Lower leg skin (tissue), 4 donors: Measurements from ENCODE around the gene WWOX. TPM values are rescaled to one million over a fixed set of nuclear protein-coding genes. Genes with fewer than 3 reads are reported as not detected.
"Not testable (repeated sequence)": the region's sequence is repeated elsewhere in the genome, so short reads cannot be mapped to it uniquely, and the experiment has no call there.

Experiments
- DNase-seq, 2 donors: peaks; one replicate each; pipeline ENCODE4 v3.0.0-alpha.2; 2019; ENCODE audit warnings: low spot score in 2 of 2
- H3K4me3 ChIP-seq: fragments of 200-600 bp; sonication (generic); 2 replicates; pipeline ENCODE4 v1.5.1; 2017; ENCODE audit warnings: mild to moderate bottlenecking, low read depth; ENCODE audit not compliant: poor library complexity, severe bottlenecking
- POLR2A ChIP-seq, 2 donors: fragments of 450-650 bp; IDR thresholded peaks; one replicate each; pipeline ENCODE4 v1.6.1; 2016 to 2017; ENCODE audit warnings: antibody characterized with exemption in 2 of 2, mild to moderate bottlenecking in 1 of 2, moderate library complexity in 1 of 2
- WGBS, 2 donors: methylation state at CpG; one replicate each; pipeline ENCODE4 v1.1.5; 2018; 5-methylcytosine and 5-hydroxymethylcytosine counted together
- intact Hi-C: fragments of 100-400 bp; cut with DNase I; formaldehyde crosslinking; loops from one replicate; pipeline ENCODE4 v1.15.0; 2023; ENCODE audit warnings: low total_unique reads
- total RNA-seq, 4 donors: library from RNA; depleted of rRNA; stranded (reverse); fragments of >200 nt; gene quantifications; one replicate each; pipeline ENCODE4 v1.1.0, GENCODE V29; 2016
- TF ChIP-seq, protein P1 (sequence below), 3 donors: fragments of 450-650 bp; IDR thresholded peaks; one replicate each; pipeline ENCODE4 v1.5.1; 2016; ENCODE audit warnings: antibody characterized with exemption in 3 of 3, mild to moderate bottlenecking in 3 of 3, moderate library complexity in 2 of 3

Gene WWOX
- total RNA-seq, 4 donors from 2014 or later: 21.0 to 82.7 (median 36.1) TPM

DNA sequence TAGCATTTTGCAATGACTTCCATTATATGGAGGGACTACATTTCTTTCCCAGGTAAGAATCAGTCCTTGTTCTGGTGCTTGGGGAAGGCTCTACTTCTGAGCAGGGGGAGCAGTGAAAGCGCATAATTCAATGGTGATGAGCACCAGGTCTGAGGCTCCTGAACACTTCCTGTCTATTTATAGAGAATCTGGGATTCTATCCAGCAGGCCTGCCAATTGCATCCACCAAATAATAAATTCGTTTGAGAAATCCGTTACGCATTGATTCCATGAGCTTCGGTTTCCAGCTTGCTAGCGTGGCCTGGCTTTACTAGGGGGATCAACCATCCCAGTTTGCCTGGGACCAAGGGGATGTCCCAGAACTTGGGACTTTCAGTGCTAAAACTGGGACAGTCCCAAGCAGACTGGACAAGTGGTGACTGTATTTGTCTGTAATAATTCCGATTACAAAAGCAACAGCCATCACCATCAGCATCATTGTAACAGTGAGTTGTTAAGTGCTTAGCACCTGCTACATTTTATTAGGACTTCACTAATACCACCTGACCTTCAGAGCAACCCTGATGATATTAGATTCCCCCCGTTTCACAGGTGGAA is 1151.1 kb downstream of the WWOX start:
- TF ChIP-seq, protein P1, sequence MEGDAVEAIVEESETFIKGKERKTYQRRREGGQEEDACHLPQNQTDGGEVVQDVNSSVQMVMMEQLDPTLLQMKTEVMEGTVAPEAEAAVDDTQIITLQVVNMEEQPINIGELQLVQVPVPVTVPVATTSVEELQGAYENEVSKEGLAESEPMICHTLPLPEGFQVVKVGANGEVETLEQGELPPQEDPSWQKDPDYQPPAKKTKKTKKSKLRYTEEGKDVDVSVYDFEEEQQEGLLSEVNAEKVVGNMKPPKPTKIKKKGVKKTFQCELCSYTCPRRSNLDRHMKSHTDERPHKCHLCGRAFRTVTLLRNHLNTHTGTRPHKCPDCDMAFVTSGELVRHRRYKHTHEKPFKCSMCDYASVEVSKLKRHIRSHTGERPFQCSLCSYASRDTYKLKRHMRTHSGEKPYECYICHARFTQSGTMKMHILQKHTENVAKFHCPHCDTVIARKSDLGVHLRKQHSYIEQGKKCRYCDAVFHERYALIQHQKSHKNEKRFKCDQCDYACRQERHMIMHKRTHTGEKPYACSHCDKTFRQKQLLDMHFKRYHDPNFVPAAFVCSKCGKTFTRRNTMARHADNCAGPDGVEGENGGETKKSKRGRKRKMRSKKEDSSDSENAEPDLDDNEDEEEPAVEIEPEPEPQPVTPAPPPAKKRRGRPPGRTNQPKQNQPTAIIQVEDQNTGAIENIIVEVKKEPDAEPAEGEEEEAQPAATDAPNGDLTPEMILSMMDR (IDR thresholded peaks at IDR 0.05): no peak
- TF ChIP-seq POLR2A (IDR thresholded peaks at IDR 0.05): no peak
- 42% methylated on average over 8 of the region's 8 CpGs for WGBS, 2 donors
- intact Hi-C loops: no loop called here
- no peak overlapping the region for H3K4me3 ChIP-seq
- peak in 1 of 2 donors; percentile 34 for DNase-seq

DNA sequence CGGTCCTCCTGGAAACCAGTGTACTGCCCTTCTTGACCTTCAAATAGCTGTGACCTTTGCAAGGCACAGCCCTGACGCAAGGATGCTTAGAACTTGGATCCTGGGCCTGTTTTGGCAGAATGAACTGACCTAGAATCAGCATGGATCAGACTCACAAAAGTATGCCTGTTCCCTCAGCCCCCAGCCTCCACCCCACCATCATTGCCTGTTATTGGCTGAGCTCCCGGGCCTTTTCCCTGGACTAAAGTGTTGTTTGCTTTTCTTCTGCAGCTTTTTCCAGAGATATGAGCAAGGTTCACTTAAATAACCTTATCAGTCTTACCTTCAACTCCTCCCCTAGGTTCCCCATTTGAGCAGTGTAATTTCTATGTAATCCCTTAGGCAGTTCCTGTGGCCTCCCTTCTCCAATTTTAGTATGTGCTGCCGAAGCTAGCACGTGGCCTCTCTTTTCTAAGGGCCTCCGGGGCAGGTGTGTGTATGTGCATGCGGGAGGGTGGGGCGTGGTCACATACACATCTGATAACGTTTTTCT is 1153.7 kb downstream of the WWOX start:
- WGBS, 2 donors: 51 to 60% methylated on average over 9 of the region's 9 CpGs
- peak in 1 of 2 donors; percentile 34 for DNase-seq
- no peak overlapping the region for H3K4me3 ChIP-seq
- TF ChIP-seq POLR2A (IDR thresholded peaks at IDR 0.05): no peak
- TF ChIP-seq, protein P1 (IDR thresholded peaks at IDR 0.05): no peak
- intact Hi-C loops: no loop called here

DNA sequence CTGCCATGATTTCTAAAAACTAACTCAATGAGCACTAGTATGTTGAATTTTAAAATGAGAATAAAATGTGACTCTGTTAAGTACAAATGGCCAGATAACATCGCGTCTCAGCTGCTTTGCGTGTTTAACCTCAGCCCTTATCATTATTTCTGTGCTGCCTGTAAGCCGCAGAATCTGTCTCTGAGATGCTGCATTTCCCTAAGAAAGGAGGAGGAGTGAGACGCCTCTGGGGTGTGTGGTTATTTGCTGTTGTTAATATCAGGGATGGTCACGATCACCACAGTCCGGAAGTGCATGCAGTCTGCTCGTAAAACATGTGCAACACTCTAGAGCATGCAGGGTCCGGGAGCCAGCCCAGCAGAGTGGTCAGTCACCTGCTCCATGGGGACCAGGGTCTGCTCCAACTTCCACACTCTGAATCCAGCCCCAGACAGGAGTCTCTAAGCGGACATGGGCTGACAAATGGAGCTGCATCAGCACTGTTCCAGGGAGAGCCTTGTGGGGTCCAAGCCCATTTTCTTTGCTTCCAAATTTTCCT is 1158.6 kb downstream of the WWOX start:
- H3K4me3 ChIP-seq: no peak overlapping the region
- TF ChIP-seq, protein P1 (IDR thresholded peaks at IDR 0.05): no peak
- no peak for TF ChIP-seq POLR2A (IDR thresholded peaks at IDR 0.05)
- peak in 1 of 2 donors; percentile 65 for DNase-seq
- WGBS, 2 donors: 83 to 89% methylated on average over 10 of the region's 10 CpGs
- intact Hi-C loops: no loop called here

DNA sequence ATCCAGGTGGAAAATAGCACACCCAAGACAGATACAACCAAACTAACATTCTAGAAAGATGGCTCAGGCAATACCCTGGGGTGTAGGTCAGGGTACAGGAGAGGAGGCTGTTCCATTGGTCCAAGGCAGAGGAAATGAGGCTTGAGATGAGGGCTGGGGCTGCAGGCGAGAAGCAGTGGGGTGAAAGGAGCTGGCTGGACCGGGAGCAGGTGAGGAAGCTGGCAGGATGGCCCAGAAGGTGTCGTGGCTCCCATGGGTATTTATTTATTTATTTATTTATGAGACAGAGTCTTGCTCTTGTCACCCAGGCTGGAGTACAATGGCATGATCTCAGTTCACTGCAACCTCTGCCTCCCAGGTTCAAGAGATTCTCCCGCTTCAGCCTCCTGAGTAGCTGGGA is 1161.4 kb downstream of the WWOX start:
- H3K4me3 ChIP-seq, intact Hi-C loops: not testable (repeated sequence)
- 93 to 96% methylated on average over 4 of the region's 4 CpGs for WGBS, 2 donors
- peak in 1 of 2 donors; percentile 67 for DNase-seq

DNA sequence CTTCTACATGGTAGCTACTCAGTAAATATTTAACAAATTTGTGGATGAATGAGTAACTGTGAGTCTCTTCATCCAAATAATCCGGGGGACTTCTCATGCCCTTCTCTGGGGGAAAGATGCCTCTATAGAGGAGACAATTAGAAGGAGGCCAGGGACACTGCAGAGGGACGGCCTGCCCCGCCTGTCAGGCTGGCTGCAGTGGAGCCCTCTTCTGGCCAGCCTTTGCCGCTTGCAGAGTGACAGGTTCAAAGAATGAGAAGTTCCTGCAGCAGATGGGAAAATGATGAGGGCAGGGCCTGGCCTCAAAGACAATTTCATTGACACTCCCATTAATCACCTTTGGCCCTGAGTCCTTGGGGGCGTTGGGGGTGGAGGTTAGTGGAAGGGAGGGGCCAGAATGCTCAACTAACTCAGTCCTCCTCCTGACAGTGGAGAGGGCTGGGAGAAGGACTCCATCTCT is 1162.1 kb downstream of the WWOX start:
- no peak overlapping the region for H3K4me3 ChIP-seq
- intact Hi-C loops: no loop called here
- no peak for TF ChIP-seq POLR2A (IDR thresholded peaks at IDR 0.05)
- 44 to 58% methylated on average over 5 of the region's 5 CpGs for WGBS, 2 donors
- DNase-seq: peak in 1 of 2 donors; percentile 81

DNA sequence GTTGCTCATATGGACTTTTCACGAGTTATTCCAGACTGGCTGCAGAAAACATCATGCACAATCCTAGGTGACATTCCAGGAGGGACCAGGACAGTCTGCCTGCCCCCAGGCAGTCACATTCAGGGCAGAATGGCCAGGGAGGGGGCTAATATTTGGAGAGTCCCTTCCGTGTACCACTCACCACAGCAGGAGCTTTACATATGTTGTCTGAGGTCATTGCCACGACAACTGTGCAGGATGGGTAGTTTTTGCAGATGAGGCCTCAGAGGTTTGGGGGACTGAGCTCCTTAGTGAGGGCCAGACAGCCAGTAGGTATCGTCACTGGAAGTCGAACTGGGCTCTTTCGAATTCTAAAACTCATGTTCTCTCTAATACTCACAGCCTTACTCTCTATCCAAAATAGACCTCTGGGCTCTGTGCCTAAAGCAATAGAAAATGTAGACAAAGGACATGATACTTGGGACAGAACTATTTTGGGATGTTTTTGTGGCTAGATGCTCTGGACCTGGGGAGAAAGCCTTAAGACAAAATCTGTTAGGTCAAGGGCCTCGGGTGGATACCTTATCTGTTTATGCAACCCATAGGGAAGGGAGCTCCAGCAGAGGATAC is 1162.6 kb downstream of the WWOX start:
- TF ChIP-seq, protein P1 (IDR thresholded peaks at IDR 0.05): no peak
- no peak for TF ChIP-seq POLR2A (IDR thresholded peaks at IDR 0.05)
- intact Hi-C loops: no loop called here
- 85 to 88% methylated on average over 7 of the region's 7 CpGs for WGBS, 2 donors
- peak in 1 of 2 donors; percentile 52 for DNase-seq
- no peak overlapping the region for H3K4me3 ChIP-seq

Other genes with a start within 250 kb of the WWOX start
- not detected for gene CLEC3A, start 77.1 kb upstream of the WWOX start, total RNA-seq